ENCODE data around the gene RIPOR2. TPM values are rescaled to one million over a fixed set of nuclear protein-coding genes. Genes with fewer than 3 reads are reported as not detected.

Gene RIPOR2
- total and polyA plus RNA-seq, 2 of the 13 experiments (the other 11 are each of a cell fraction or from before 2014, with no cell fraction given): 0.02 to 0.05 TPM

DNA sequence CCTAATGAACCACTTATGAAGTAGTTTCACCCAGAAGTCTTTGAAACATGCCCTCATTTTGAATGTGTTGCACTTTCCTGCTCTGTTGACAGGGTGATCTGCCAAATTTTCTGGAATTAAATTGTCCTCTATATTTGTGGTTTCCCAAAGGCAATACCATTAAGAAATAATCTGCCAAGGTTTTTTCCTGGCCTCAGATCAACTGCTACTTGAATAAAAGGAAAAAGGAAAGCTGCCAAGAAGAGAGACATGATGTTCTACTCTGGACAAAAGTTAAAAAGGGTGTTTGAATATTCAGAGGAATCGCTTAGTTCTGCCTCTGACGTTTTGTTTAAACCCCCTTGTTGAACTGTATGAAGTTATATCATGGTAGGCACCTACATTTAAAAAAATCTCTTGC lies 99.7 kb downstream of the RIPOR2 start:
- in situ Hi-C loops (cut with HindIII; ENCODE audit: extremely low pct_ligation_motif_present, low pct_unique_long_range_greater_than_20kb): no loop called here
- Histone ChIP-seq H4K20me1 (ENCODE audit: insufficient read depth, low read length) (no peaks in the 10 kb centered on the region), H3K27ac (ENCODE audit: extremely low read length, insufficient read depth, low read length) (no peak overlapping the region), H3K4me3 (replicated peaks in 1 of 3; ENCODE audit: insufficient read depth in 1 of 3, low read depth in 2 of 3, low read length in 3 of 3) (no peak overlapping the region), H3K9ac (ENCODE audit: insufficient read depth, low read depth, low read length) (no peak overlapping the region), H3K4me2 (ENCODE audit: low read depth, low read length) (no peak overlapping the region), H2AFZ (ENCODE audit: low read length) (no peak overlapping the region), H3K4me1 (ENCODE audit: insufficient read depth, low read length) (peaks cover 7% of the 10 kb centered on the region; the same call in 1 of the 2 replicates), H3K79me2 (ENCODE audit: insufficient read depth, low read length) (no peaks in the 10 kb centered on the region), H3K9me3 (ENCODE audit: low read length) (no peaks in the 10 kb centered on the region), H3K36me3 (replicated peaks in 1 of 2; ENCODE audit: control insufficient read depth in 1 of 2, insufficient read depth in 2 of 2, low read length in 2 of 2) (no peaks in the 10 kb centered on the region), H3K27me3 (ENCODE audit: control insufficient read depth in 1 of 2, insufficient read depth in 2 of 2, low read length in 2 of 2) (peaks cover 0 to 9% of the 10 kb centered on the region in 2 experiments; a peak in 3 of 5 replicates)
- POLR2A ChIA-PET: no interaction called here
- intact Hi-C loops (cut with micrococcal nuclease; ENCODE audit: unreplicated experiment): no loop called here
- no TSS peak for BruUV-seq (replicated peaks)
- CTCF ChIA-PET (ENCODE audit: low intra/inter-chr PET ratio, low total read pairs): no interaction called here
- no peak for TF ChIP-seq ATAD3A (CRISPR knock-in tag; IDR thresholded peaks at IDR 0.05)
- TF ChIP-seq, protein P1, sequence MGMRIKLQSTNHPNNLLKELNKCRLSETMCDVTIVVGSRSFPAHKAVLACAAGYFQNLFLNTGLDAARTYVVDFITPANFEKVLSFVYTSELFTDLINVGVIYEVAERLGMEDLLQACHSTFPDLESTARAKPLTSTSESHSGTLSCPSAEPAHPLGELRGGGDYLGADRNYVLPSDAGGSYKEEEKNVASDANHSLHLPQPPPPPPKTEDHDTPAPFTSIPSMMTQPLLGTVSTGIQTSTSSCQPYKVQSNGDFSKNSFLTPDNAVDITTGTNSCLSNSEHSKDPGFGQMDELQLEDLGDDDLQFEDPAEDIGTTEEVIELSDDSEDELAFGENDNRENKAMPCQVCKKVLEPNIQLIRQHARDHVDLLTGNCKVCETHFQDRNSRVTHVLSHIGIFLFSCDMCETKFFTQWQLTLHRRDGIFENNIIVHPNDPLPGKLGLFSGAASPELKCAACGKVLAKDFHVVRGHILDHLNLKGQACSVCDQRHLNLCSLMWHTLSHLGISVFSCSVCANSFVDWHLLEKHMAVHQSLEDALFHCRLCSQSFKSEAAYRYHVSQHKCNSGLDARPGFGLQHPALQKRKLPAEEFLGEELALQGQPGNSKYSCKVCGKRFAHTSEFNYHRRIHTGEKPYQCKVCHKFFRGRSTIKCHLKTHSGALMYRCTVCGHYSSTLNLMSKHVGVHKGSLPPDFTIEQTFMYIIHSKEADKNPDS (CRISPR knock-in tag; IDR thresholded peaks at IDR 0.05): no peak
- TF ChIP-seq, protein P2, sequence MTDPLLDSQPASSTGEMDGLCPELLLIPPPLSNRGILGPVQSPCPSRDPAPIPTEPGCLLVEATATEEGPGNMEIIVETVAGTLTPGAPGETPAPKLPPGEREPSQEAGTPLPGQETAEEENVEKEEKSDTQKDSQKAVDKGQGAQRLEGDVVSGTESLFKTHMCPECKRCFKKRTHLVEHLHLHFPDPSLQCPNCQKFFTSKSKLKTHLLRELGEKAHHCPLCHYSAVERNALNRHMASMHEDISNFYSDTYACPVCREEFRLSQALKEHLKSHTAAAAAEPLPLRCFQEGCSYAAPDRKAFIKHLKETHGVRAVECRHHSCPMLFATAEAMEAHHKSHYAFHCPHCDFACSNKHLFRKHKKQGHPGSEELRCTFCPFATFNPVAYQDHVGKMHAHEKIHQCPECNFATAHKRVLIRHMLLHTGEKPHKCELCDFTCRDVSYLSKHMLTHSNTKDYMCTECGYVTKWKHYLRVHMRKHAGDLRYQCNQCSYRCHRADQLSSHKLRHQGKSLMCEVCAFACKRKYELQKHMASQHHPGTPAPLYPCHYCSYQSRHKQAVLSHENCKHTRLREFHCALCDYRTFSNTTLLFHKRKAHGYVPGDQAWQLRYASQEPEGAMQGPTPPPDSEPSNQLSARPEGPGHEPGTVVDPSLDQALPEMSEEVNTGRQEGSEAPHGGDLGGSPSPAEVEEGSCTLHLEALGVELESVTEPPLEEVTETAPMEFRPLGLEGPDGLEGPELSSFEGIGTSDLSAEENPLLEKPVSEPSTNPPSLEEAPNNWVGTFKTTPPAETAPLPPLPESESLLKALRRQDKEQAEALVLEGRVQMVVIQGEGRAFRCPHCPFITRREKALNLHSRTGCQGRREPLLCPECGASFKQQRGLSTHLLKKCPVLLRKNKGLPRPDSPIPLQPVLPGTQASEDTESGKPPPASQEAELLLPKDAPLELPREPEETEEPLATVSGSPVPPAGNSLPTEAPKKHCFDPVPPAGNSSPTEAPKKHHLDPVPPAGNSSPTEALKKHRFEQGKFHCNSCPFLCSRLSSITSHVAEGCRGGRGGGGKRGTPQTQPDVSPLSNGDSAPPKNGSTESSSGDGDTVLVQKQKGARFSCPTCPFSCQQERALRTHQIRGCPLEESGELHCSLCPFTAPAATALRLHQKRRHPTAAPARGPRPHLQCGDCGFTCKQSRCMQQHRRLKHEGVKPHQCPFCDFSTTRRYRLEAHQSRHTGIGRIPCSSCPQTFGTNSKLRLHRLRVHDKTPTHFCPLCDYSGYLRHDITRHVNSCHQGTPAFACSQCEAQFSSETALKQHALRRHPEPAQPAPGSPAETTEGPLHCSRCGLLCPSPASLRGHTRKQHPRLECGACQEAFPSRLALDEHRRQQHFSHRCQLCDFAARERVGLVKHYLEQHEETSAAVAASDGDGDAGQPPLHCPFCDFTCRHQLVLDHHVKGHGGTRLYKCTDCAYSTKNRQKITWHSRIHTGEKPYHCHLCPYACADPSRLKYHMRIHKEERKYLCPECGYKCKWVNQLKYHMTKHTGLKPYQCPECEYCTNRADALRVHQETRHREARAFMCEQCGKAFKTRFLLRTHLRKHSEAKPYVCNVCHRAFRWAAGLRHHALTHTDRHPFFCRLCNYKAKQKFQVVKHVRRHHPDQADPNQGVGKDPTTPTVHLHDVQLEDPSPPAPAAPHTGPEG (CRISPR knock-in tag; IDR thresholded peaks at IDR 0.05): no peak
- TF ChIP-seq ZNF792 (CRISPR knock-in tag; IDR thresholded peaks at IDR 0.05): no peak
- no peak for TF ChIP-seq IRX3 (CRISPR knock-in tag; IDR thresholded peaks at IDR 0.05; ENCODE audit: borderline replicate concordance, low read depth)
- TF ChIP-seq, protein P3, sequence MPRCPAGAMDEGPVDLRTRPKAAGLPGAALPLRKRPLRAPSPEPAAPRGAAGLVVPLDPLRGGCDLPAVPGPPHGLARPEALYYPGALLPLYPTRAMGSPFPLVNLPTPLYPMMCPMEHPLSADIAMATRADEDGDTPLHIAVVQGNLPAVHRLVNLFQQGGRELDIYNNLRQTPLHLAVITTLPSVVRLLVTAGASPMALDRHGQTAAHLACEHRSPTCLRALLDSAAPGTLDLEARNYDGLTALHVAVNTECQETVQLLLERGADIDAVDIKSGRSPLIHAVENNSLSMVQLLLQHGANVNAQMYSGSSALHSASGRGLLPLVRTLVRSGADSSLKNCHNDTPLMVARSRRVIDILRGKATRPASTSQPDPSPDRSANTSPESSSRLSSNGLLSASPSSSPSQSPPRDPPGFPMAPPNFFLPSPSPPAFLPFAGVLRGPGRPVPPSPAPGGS (CRISPR knock-in tag; IDR thresholded peaks at IDR 0.05): no peak
- TF ChIP-seq TSC22D2 (CRISPR knock-in tag; IDR thresholded peaks at IDR 0.05; ENCODE audit: borderline replicate concordance): no peak
- TF ChIP-seq ZKSCAN8 (CRISPR knock-in tag; IDR thresholded peaks at IDR 0.05; ENCODE audit: borderline replicate concordance): no peak
- TF ChIP-seq ZNF709 (CRISPR knock-in tag; IDR thresholded peaks at IDR 0.05): no peak
- TF ChIP-seq ZC3H13 (CRISPR knock-in tag; IDR thresholded peaks at IDR 0.05): no peak
- TF ChIP-seq ZNF782 (CRISPR knock-in tag; IDR thresholded peaks at IDR 0.05; ENCODE audit: borderline replicate concordance): no peak
- no peak for TF ChIP-seq ZBTB7B (CRISPR knock-in tag; IDR thresholded peaks at IDR 0.05)
- no peak for TF ChIP-seq ZNF101 (CRISPR knock-in tag; IDR thresholded peaks at IDR 0.05; ENCODE audit: borderline replicate concordance, low read depth)
- TF ChIP-seq ZNF484 (CRISPR knock-in tag; IDR thresholded peaks at IDR 0.05; ENCODE audit: borderline replicate concordance, low read depth): no peak
- no peak for FAIRE-seq
- no peak for ATAC-seq
- DNase-seq (ENCODE audit: low spot score): no peak
- WGBS (ENCODE audit: low lambda C conversion rate): 31% methylated on average over 2 of the region's 2 CpGs
